AML-193 (cell line): ENCODE measurements around the gene CYP24A1.

Source experiments
- DNase-seq, 2 experiments: peaks; one replicate each; lab custom pipeline; 2025; lab: John Stamatoyannopoulos, UW

The CYP24A1 gene

DNA sequence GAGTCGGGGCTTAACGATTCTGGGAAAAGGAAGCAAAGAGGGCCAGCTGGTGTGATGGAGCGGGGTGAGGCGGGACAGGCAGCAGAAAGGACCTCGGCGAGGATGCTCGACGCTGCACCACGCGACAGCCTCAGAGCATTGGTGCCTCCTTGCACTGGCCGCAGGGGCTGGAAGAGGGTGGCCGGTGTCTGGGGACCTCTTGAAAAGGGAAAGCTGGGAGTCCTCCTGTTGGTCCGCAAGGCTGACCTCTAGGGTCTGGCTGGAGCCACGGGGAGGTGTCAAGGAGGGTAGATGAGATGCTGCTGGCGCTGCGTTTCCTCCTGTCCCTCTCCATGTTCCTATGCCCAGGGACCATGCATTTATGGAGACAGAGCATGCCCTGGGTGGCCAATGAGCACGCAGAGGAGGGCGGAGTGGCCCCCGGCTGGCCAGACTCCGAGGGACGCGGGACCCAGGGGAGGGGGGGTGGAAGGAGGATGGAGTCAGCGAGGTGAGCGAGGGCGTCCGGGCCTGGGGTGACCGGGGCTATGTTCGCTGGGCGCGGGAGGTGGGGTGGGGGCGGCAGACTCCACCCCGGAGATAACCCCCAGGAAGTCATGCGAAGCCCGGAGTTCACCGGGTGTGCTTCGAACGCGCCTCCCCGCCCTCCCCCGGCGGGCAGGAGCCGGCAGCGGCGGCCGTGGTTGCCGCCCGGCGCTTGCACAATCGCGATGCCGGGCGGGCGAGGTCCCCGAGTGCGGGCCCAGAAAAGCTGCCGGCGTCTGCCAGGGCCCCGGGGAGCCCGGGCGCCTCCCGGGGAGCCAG is at the start of gene CYP24A1:
Gene CYP24A1, minus strand, starts transcription at position 334 of the 804 bp plus-strand sequence. CDS start 407 bp downstream, outside the sequence.
- no peak for DNase-seq

DNA sequence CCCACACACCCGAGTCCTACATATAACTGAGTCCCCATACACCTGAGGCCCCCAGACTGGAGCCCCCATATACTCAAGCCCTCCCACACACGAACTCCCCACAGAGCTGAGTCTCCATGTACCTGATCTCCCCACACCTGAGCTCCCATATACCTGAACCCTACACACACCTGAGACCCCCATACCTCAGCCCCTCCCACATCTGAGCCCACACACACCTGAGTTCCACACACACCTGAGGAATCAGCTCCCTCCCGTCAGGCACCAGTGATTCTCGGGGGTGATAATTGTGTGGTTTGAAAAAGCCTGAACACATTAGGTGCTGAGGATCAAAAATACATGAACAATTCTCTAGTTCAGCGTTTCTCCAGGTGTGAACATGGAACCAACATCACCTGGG is 49.5 kb upstream of the CYP24A1 start:
- no peak for DNase-seq

GRCh38 chr20:54221996-54222890 is 48.5 kb upstream of the CYP24A1 start:
- no peak for DNase-seq

DNA sequence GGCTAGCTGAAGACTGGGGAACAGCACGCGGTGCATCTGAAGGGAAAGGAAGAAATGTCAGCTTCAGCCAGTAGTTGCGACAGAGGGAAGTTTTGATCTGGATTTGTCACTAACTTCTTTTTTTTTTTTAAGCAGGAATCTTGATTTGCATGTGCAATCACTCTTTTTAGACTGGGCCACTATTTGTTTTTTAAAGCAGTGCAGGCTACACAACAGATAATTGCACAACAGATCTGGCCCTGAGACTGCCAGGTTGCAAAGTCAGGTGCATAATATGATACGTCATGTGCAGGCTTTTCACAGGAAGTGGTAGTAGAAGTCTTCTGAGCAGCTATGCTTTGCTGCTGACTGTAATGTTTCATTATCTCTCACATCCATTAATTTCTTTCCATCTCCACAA is 47.6 kb upstream of the CYP24A1 start:
- DNase-seq: no peak

DNA sequence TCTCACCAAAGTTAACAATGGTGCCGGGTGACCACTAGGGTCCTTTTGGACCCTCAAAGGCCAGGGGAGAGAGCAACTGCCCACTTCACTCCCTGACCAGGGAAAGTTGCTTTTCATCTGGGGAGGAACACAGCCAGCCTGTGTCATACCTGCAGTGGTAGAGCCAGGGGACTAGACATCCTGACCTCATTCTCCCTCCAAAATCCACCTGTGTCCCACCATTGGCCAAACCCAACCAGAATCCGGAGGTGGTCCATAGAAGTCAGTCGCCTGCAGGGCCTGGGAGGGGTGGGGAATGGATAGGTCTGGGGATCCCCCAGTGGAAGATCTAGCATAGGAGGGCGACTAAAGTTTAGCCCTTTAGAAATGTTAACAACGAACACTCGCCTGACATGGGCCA is 46.9 kb upstream of the CYP24A1 start:
- DNase-seq: no peak

DNA sequence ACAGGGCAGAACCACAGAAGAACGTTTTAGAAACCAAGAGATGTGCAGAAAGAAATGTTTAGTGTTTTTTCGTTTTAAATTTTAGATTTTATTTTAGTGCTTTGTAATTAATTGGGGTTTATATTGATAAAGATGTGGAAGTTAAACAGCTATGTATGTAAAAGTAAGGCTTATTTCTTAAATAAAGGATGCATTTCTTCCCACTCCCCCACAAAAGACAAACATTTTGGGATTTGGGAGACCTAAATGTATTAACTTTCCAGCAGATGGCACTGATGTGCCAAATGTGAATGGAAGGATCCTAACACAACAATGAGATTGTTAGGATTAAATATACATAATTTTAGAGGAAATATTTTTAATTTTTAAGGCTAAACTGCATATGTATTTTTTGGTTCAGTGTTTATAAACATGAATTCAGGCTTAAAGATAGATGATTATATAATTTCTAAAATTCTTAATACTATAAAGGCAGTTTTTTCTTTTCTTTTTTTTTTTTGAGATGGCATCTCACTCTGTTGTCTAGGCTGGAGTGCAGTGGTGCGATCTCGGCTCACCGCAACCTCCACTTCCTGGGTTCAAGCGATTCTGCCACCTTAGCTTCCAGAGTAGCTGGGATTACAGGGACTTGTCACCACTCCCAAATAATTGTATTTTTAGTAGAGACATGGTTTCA is 46.1 kb upstream of the CYP24A1 start:
- DNase-seq: no peak

DNA sequence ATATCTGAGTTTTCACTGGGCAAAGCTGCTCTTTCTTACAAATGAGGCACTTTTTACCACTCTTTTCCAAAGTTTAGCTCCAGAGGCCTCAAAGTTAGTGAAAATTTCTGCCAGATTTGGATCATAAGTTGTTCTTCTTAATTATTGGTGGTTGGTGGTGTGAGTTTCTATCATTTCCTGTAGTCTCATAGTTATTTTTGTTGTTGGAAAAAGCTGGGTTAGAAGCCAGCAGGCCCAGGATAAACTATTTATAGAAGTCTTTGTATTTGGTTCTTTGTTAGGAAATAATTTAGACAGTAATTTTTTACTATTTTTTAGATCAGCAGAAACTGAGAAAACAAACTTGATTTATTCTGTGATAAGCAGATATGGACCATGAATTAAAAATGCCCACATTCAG is 44.7 kb upstream of the CYP24A1 start:
- no peak for DNase-seq

DNA sequence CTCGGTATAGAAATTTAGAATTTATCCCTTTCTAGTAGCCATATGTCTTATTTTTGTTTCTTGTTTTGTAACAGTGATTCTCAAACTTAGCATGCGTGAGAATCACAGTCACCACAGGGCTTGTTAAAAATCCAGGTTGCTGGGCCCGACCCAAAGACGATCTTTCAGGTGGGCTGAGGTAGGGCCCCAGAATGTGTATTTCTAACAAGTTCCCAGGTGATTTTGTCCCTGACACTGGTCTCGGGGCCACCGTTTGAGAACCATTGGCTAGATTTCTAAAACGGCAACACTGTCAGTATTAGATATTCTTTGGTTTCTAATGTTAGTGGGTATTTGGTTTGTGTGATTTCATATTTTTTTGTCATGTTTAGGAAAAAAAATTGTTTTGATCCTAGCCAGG is 44.0 kb upstream of the CYP24A1 start:
- no peak for DNase-seq

DNA sequence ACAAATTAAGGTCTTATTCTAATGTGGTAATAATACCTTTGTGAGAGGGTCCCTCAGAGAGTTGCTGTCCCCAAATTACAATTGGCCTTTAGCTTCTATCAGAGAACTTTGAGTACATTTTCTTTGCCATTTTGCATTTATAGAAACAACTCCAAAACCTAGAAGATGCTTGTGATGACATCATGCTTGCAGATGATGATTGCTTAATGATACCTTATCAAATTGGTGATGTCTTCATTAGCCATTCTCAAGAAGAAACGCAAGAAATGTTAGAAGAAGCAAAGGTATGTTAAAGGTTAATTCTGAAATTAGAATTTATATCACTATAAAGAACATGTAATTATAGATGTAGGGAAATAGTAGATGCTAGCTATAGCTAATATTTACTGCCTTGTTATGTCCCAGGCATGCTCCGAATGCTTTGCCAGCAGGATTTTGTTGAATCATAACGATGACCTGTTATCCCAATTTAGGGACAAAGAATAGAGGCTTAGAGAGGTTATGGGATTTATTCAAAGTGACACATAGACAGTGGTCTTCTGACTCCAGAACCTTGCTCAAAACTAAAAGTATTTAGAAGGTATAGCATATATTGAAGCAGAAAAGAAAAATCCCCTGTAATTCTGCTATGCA is 41.5 kb upstream of the CYP24A1 start:
- DNase-seq: no peak

GRCh38 chr20:54214566-54214965 is 40.8 kb upstream of the CYP24A1 start:
- DNase-seq: no peak

DNA sequence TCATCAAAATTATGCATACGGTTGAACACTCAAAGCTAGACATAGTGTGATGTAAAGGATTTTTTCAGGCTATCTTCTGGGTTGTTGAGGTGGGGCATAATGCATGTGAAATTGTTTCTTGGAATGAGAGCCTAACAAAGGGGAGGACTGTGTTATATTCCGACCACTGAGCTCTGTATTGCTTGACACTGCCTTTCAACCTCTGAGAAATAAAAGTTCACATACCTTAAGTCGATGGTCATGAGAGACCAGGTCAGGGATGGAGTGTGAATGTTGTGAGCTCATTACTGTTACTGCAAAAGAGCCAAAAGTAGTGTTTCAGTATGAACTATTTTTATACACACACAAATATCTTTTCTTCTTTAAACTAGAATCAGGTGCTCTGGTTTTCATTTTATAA is 39.1 kb upstream of the CYP24A1 start:
- no peak for DNase-seq

GRCh38 chr20:54212226-54212625 is 38.4 kb upstream of the CYP24A1 start:
- DNase-seq: no peak

DNA sequence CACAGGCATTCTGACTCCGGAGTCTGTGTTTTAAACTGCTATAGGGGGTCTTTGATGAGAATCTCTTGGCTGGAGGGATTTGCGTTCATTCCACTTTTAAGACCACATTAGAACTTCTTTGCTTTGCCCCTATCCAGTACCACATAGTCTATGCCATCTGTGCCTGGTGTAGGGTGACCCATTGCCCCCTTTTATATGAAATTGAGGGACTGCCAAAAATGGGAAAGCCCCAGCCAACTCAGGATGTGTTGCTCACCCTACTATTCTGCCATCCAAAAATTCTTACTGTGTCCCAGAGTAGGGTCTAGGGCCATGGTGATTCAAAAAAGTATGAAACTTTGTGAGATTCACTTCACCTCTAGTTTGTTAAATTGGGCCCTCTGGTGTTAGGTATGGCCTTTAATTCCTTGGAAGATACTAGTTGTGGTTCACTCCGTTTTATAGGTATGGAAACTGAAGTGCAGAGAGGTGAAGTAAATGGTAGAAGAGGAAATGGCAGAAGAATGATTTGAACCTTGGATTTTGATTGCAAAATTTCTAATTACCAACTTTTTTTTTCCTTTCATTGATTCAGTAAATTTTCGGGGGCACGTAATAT is 35.5 kb upstream of the CYP24A1 start:
- DNase-seq: no peak

GRCh38 chr20:54208548-54209176 is 34.9 kb upstream of the CYP24A1 start:
- DNase-seq: peak in 1 of 2 experiments; percentile 17

DNA sequence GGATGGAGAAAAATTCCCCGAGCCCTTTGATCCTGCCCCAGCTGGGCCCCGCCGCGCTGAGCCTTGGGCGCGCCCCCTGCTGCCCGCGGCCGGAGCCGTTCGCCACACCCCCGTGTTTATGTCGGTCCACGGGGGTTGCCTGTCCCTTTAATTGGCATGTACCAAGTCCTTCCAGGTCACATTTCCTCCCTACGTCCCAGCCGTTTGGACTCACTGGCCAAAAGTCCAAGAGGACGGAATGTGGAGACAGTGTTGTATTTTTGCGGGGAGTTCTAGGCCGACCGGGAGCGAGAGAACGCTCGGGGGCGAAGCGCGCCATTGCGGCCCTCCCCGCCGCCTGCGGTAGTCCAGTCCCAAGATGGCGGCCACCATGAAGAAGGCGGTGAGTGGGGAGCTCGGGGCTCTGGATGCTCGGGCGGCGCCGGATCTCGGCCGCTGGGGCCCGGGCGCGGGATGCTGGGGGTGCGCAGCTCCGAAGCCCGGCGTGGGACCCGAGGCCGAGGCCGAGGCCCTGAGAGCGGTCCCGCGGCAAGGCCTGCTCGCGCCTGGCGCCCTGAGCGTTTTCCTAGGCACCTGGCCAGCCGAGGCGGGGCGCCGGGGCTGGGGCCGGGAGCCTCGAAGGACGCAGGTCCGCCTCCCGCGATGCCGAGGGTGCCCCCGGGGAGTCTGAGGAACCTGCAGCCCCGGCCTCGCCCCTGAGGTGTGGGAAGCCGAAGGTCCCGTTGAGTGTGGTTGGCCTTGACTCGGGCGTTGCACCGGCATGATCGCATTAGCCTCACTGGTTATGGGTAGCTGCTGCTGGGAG is 34.2 kb upstream of the CYP24A1 start, which contains the start of gene PFDN4:
Gene PFDN4, plus strand, starts transcription at position 345 of the 805 bp plus-strand sequence. Its CDS starts 14 bp downstream, at position 359.
- DNase-seq: peak; percentile 72 to 82

- DNase-seq: no peak
These were observed 33.4 kb upstream of the CYP24A1 start for GRCh38 chr20:54207053-54207742.

DNA sequence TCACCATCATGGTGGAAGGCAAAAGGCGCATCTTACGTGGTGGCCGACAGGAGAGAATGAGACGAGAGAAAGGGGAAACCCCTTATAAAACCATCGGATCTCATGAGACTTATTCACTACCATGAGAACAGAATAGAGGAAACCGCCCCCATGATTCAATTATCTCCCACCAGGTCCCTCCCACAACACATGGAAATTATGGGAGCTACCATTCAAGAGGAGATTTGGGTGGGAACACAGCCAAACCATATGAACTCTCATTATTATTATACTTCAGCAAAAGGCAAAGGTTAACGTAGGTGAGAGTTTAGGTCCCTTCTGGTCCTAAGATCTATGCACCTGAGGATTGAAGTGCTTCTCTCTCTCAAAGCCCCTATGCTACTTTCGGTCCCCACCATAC is 31.7 kb upstream of the CYP24A1 start:
- DNase-seq: no peak

GRCh38 chr20:54204481-54204880 is 30.7 kb upstream of the CYP24A1 start:
- DNase-seq: no peak

DNA sequence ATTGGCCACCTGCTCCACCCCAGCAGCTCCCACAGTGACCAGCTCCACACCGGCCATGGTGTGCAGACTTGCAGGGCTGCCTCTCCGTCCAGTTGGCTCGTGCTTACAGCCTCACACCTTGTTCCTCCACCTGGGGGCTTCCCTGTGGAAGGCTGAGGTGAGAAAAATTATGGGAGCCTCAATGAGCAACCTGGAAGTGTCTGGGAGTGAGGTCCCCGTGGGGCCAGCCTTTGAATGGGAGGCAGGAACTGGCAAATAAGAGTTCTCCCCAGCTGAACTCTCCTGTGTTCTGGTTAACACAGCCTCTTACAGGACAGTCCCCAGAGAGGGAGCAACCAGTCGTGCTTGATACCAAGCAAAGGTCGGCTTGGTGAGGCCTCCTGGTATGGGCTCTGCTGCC is 30.3 kb upstream of the CYP24A1 start:
- DNase-seq: no peak

DNA sequence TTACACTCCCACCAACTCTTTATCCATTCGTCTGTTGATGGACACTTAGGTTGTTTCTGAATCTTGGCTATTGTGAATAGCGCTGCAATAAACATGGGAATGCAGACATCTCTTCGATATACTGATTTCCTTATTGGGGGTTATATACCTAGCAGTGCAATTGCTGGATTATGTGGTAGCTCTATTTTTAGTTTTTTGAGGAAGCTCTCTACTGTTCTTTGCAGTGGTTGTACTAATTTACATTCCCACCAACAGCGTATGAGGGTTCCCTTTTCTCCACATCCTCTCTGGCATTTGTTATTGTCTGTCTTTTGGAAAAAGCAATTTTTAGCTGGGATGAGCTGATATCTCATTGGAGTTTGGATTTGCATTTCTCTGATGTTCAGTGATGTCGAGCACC is 29.5 kb upstream of the CYP24A1 start:
- DNase-seq: no peak
